Gastroesophageal sphincter (tissue), 3 donors: ENCODE measurements around the gene PID1.

ENCODE experiments used
- CTCF ChIP-seq, 4 experiments: fragments of 200-600 bp in 2 of 4; fragments of 450-650 bp in 2 of 4; sonication (generic) in 1 of 4; IDR thresholded peaks; one replicate each; pipeline ENCODE4 v1.5.1; 2017 to 2019; ENCODE audit warnings: antibody characterized with exemption in 4 of 4, mild to moderate bottlenecking in 2 of 4, moderate library complexity in 2 of 4
- EP300 ChIP-seq: sonication (generic); formaldehyde crosslinking; IDR thresholded peaks from one replicate; pipeline ENCODE4 v1.6.1; 2017; ENCODE audit warnings: antibody characterized with exemption, mild to moderate bottlenecking

- no peak for TF ChIP-seq CTCF (IDR thresholded peaks at IDR 0.05)
- no peak for TF ChIP-seq EP300
Observed at GRCh38 chr2:229101314-229101713, 169.8 kb downstream of the PID1 start.
